RWPE1 (cell line): Measurements from ENCODE around the gene KRT33A.

Experiments
- CTCF ChIA-PET: fragments of 350-600 bp; sonication (Branson Sonifier 250); formaldehyde crosslinking; extraction: SDS; loops from one replicate; lab custom pipeline; 2021; lab: Yijun Ruan, JAX
- POLR2A ChIA-PET: fragments of 400-600 bp; formaldehyde crosslinking; extraction: SDS; loops from one replicate; lab custom pipeline; 2020; ENCODE audit warnings: antibody characterized with exemption; ENCODE audit not compliant: low non-redundant PET; lab: Yijun Ruan, JAX
- DNase-seq: peaks from one replicate; pipeline ENCODE4 v3.0.0; 2012; ENCODE audit warnings: low spot score
- H3K27ac ChIP-seq: fragments of 450-650 bp; 2 replicates; pipeline ENCODE4 v1.5.1; 2017
- CTCF ChIP-seq: fragments of 450-650 bp; conservative IDR thresholded peaks from 2 replicates; pipeline ENCODE4 v1.5.1; 2017; ENCODE audit warnings: low read depth, mild to moderate bottlenecking

Gene KRT33A

GRCh38 chr17:41322094-41322902 lies 28.3 kb downstream of the KRT33A start:
- DNase-seq: peak; percentile 40
- CTCF ChIA-PET: interaction anchor here (0.6 to 1.8 kb wide), 23 partner anchors 9 to 516 kb away, joined by 3 to 13 read pairs (median 4); partner anchors contain the start of genes KRT15 and KRTAP16-1
- POLR2A ChIA-PET: no interaction called here
- TF ChIP-seq CTCF: peak; percentile 89
- peak overlapping the region; percentile 32 for H3K27ac ChIP-seq

GRCh38 chr17:41318231-41318630 lies 32.4 kb downstream of the KRT33A start:
- POLR2A ChIA-PET: no interaction called here
- no peak overlapping the region for H3K27ac ChIP-seq
- no peak for TF ChIP-seq CTCF
- CTCF ChIA-PET: no interaction called here
- DNase-seq: no peak

- ChIA-PET CTCF (interaction anchor here (0.7 to 1.1 kb wide), 2 partner anchors 13 to 498 kb away, joined by 4 to 7 read pairs; no protein-coding TSS in a partner anchor), POLR2A (no interaction called here)
- TF ChIP-seq CTCF: no peak
- DNase-seq: peak; percentile 5
- no peak overlapping the region for H3K27ac ChIP-seq
Observed at GRCh38 chr17:41315814-41316445, 34.7 kb downstream of the KRT33A start.

- POLR2A ChIA-PET: no interaction called here
- CTCF ChIA-PET: interaction anchor here (0.6 to 1.1 kb wide), 4 partner anchors 14 to 498 kb away, joined by 4 to 7 read pairs (median 4); no protein-coding TSS in a partner anchor
- no peak for DNase-seq
- no peak for TF ChIP-seq CTCF
- no peak within 1 kb of the TSS for H3K27ac ChIP-seq
Observed at GRCh38 chr17:41315204-41315794, 35.3 kb downstream of the KRT33A start, which contains the start of gene KRTAP17-1. TSS of gene KRTAP17-1 (minus strand) at chr17:41315710. CDS start at chr17:41315650, 60 bp downstream.

- CTCF ChIA-PET: no interaction called here
- H3K27ac ChIP-seq: no peak overlapping the region
- POLR2A ChIA-PET: no interaction called here
- no peak for DNase-seq
- TF ChIP-seq CTCF: no peak
Observed at GRCh38 chr17:41311111-41311510, 39.5 kb downstream of the KRT33A start.

GRCh38 chr17:41308918-41309359 lies 41.7 kb downstream of the KRT33A start, which contains the start of gene KRTAP16-1:
TSS of gene KRTAP16-1 (minus strand) at chr17:41309309. CDS start at chr17:41309253, 56 bp downstream.
- ChIA-PET POLR2A (no interaction called here), CTCF (interaction anchor here (1.0 to 1.5 kb wide), 2 partner anchors 13 to 20 kb away, joined by 3 to 7 read pairs; no protein-coding TSS in a partner anchor)
- H3K27ac ChIP-seq: peak within 1 kb of the TSS; percentile 46
- no peak for DNase-seq
- TF ChIP-seq CTCF: no peak
